Cardiac atrium fibroblast (primary cell): ENCODE measurements around the gene OCIAD2. TPM values are rescaled to one million over a fixed set of nuclear protein-coding genes. Genes with fewer than 3 reads are reported as not detected.

ENCODE experiments used
- total RNA-seq: library from RNA; depleted of rRNA; stranded (reverse); fragments of >200 nt; gene quantifications from 2 replicates; pipeline ENCODE4 v1.2.3, GENCODE V29; 2015

The OCIAD2 gene, protein sequence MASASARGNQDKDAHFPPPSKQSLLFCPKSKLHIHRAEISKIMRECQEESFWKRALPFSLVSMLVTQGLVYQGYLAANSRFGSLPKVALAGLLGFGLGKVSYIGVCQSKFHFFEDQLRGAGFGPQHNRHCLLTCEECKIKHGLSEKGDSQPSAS
- 0.72 and 3.7 TPM in 2 replicates for total RNA-seq

DNA sequence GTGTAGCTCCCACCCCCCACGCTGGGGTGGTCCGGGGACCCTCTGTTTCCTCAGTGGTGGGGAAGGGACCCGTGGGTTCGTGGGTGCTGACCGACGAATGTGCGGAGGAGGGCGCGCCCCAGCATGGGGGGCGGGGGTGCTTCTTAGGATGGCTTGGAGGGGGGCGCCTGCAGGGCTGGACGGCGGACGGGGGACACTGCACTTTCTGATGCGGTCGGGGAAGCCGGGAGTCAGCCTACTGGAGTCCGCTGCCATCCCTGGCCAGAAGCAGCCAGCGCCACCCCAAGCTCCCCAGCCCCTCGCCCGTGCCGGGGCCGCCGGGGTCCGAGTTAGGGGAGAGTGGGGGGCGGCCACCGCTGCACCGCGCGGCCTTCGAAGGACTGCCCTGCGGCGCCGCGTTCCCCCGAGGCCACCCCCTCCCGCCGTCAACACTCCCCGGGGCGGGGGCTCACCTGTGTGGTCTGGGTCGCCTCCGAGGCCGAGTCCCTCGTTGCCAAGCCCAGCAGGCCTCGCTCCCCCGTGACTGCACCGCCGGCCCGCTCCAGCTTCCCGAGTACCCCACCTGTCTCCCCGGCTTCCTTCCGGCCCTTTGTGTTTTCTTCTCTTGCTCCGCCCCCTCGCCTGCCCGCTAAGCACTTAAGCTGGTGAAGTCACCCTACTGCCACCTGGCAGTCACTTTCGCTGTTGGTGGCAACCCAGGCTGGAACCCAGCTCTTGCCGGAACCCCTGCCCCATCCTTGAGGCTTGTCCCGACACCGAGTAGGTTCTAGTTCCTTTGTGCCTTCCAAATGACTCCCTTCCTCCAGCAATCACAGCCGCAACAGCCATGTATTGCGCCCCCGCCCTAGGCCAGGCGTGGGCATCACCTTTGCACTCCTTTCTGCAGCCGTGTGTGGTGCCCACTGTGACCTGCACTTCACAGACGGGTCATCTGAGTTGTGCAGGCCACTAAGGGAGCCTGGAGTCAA lies at the start of gene OCIAD2:
Gene OCIAD2, minus strand, starts transcription at position 569 of the 968 bp plus-strand sequence. CDS start 2,225 bp downstream, outside the sequence.

Other genes with a start within 250 kb of the OCIAD2 start
- 20.4 and 47.8 TPM in 2 replicates for gene FRYL, start 126.5 kb downstream of the OCIAD2 start, total RNA-seq
- 114 and 116 TPM in 2 replicates for gene OCIAD1, start 75.7 kb downstream of the OCIAD2 start, total RNA-seq
- not detected in 2 replicates for gene CWH43, start 79.5 kb upstream of the OCIAD2 start, total RNA-seq